Memory B cell (primary cell): ENCODE data around the gene CAMK2D.

Experiments used
- ATAC-seq: fragments of 150-1000 bp; cut with Tn5 transposase; 2 replicates; pipeline ENCODE4 v1.10.0; 2021; ENCODE audit warnings: low read depth, mild to moderate bottlenecking, moderate library complexity
- DNase-seq, 2 donors: peaks; one replicate each; pipeline ENCODE4 v3.0.0; 2022; ENCODE audit warnings: low spot score in 2 of 2
- H3K27ac Mint-ChIP-seq: one replicate; pipeline ENCODE4 v1.8.0; 2022; ENCODE audit warnings: mild to moderate bottlenecking, moderate library complexity, mixed read lengths
- H3K27me3 Mint-ChIP-seq: one replicate; pipeline ENCODE4 v1.8.0; 2022; ENCODE audit warnings: mixed read lengths
- H3K36me3 Mint-ChIP-seq: one replicate; pipeline ENCODE4 v1.8.0; 2022; ENCODE audit warnings: mild to moderate bottlenecking, mixed read lengths
- H3K4me1 Mint-ChIP-seq: one replicate; pipeline ENCODE4 v1.8.0; 2022; ENCODE audit warnings: mixed read lengths
- H3K4me3 Mint-ChIP-seq: one replicate; pipeline ENCODE4 v1.8.0; 2022; ENCODE audit warnings: mild to moderate bottlenecking, moderate library complexity, mixed read lengths
- H3K9me3 Mint-ChIP-seq: one replicate; pipeline ENCODE4 v1.8.0; 2022; ENCODE audit warnings: mixed read lengths

Gene CAMK2D

GRCh38 chr4:113675731-113676697, 85.5 kb downstream of the CAMK2D start:
- H3K27me3 Mint-ChIP-seq = no peaks in the 10 kb centered on the region
- no peak overlapping the region for H3K4me3 Mint-ChIP-seq
- H3K27ac Mint-ChIP-seq = no peak overlapping the region
- H3K4me1 Mint-ChIP-seq = peaks cover 20% of the 10 kb centered on the region
- H3K36me3 Mint-ChIP-seq = peaks cover 2% of the 10 kb centered on the region
- ATAC-seq (no peak), DNase-seq (no peak)
- H3K9me3 Mint-ChIP-seq = no peaks in the 10 kb centered on the region

DNA sequence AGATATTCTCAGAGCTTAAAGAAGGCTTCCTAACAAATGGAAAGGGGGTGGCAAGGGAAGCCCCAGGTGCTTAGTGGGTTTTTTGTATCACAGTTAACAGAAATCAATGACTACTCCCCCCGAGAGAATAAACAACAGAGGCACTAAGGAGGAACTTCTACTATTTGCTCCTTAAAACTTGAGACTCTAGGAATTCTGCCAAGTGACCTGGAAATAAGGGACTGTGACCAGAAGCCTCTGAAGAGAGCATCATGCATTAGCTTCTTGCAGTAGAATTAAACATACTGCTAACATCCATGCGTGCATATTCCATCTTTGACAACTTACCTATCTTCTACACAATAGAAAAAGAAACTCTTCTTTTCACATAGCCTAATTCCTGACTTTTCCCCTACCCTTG, 86.8 kb downstream of the CAMK2D start:
- ATAC-seq (no peak), DNase-seq (no peak)
- no peaks in the 10 kb centered on the region for H3K9me3 Mint-ChIP-seq
- H3K4me1 Mint-ChIP-seq = peaks cover 20% of the 10 kb centered on the region
- H3K27me3 Mint-ChIP-seq = no peaks in the 10 kb centered on the region
- no peaks in the 10 kb centered on the region for H3K36me3 Mint-ChIP-seq
- no peak overlapping the region for H3K27ac Mint-ChIP-seq
- H3K4me3 Mint-ChIP-seq = no peak overlapping the region

DNA sequence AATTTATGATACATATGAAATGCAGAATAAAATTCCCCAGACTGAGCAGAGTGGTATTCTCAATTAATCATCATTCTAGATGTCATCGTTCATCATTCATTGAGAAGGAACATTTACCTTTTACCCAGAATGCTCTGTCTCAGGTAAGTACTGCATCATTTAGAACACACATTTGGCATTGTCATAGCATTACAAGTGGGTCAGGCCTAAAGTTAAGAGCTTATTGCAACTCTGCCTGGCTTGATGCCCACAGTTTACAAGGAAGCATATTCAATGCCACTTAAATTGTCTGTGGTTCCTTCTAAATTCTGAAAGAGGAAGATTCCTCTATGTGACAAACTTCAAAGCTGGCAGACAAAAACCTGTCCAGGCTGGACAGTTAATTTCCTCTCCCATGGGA, 87.3 kb downstream of the CAMK2D start:
- DNase-seq (no peak), ATAC-seq (no peak)
- H3K36me3 Mint-ChIP-seq = peaks cover 4% of the 10 kb centered on the region
- peaks cover 24% of the 10 kb centered on the region for H3K4me1 Mint-ChIP-seq
- no peaks in the 10 kb centered on the region for H3K9me3 Mint-ChIP-seq
- H3K4me3 Mint-ChIP-seq = no peak overlapping the region
- no peaks in the 10 kb centered on the region for H3K27me3 Mint-ChIP-seq
- H3K27ac Mint-ChIP-seq = no peak overlapping the region

- DNase-seq = no peak
- peaks cover 6% of the 10 kb centered on the region for H3K36me3 Mint-ChIP-seq
- no peaks in the 10 kb centered on the region for H3K27me3 Mint-ChIP-seq
- no peak overlapping the region for H3K27ac Mint-ChIP-seq
- no peaks in the 10 kb centered on the region for H3K9me3 Mint-ChIP-seq
- ATAC-seq = peak; percentile 77
- no peak overlapping the region for H3K4me3 Mint-ChIP-seq
- H3K4me1 Mint-ChIP-seq = peaks cover 25% of the 10 kb centered on the region
Measured at GRCh38 chr4:113673450-113673849, 88.1 kb downstream of the CAMK2D start.

DNA sequence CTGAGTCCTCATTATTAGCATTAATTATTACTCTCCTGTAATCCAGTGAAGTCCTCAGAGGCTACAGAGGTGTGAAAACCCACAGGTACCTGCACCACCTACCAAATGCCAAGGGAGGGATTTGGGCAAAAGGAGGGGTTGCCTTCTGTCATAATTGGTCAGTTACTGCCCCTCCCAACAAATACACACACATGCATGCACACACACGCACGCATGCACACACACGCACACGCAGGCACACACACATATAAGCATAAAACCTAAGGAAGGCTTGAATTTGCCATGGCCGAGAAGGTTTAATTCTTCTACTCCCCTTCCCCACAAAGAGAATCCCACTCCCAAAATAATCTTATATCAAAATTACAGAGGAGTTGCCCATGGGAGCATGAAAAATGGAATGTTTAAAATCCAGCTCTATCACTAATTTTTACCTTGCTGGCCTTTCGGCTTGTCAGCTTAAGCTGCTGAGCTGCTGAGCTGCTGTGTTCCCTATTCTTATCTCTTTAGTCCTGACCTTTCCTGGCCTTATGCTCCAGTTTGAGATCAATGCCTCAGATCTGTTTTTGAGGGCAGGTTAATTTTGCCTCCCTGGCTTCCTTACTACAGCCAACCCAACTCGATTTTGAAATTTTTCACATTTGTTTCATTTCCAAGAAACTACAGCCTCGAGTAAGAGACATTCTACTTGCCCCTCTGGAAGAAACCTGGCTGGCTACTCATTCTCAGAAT, 95.0 kb downstream of the CAMK2D start:
- no peak overlapping the region for H3K27ac Mint-ChIP-seq
- peaks cover 7% of the 10 kb centered on the region for H3K36me3 Mint-ChIP-seq
- DNase-seq (no peak), ATAC-seq (no peak)
- H3K27me3 Mint-ChIP-seq = no peaks in the 10 kb centered on the region
- H3K4me3 Mint-ChIP-seq = no peak overlapping the region
- no peaks in the 10 kb centered on the region for H3K9me3 Mint-ChIP-seq
- peaks cover 5% of the 10 kb centered on the region for H3K4me1 Mint-ChIP-seq

DNA sequence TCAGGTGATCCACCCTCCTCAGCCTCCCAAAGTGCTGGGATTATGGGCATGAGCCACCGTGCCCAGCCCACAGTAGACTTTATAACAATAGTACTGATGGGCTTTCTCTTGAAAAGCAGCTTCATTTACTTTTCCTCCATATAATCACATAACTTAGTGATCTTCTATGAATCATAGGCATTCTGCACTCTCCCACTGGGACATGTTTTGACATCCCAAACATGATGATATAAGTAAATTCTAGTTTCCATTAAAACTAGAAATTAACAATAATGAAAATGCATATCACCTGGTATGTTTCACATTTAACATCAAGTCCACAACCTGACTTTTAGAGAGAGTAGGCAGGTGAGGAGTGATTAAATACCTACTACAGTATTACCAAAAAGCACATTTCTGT, 96.5 kb downstream of the CAMK2D start:
- DNase-seq (no peak), ATAC-seq (no peak)
- Mint-ChIP-seq H3K36me3 (peaks cover 7% of the 10 kb centered on the region), H3K4me1 (peaks cover 5% of the 10 kb centered on the region), H3K9me3 (no peaks in the 10 kb centered on the region), H3K27me3 (no peaks in the 10 kb centered on the region), H3K27ac (no peak overlapping the region), H3K4me3 (no peak overlapping the region)

- H3K4me3 Mint-ChIP-seq = no peak overlapping the region
- no peaks in the 10 kb centered on the region for H3K27me3 Mint-ChIP-seq
- no peak overlapping the region for H3K27ac Mint-ChIP-seq
- peaks cover 10% of the 10 kb centered on the region for H3K36me3 Mint-ChIP-seq
- no peak for ATAC-seq
- peaks cover 12% of the 10 kb centered on the region for H3K4me1 Mint-ChIP-seq
- DNase-seq = no peak
- H3K9me3 Mint-ChIP-seq = no peaks in the 10 kb centered on the region
Measured at GRCh38 chr4:113662581-113662980, 99.0 kb downstream of the CAMK2D start.

GRCh38 chr4:113659127-113659526, 102.4 kb downstream of the CAMK2D start:
- Mint-ChIP-seq H3K4me1 (peaks cover 24% of the 10 kb centered on the region), H3K4me3 (no peak overlapping the region), H3K36me3 (peaks cover 15% of the 10 kb centered on the region), H3K27ac (no peak overlapping the region), H3K27me3 (no peaks in the 10 kb centered on the region), H3K9me3 (no peaks in the 10 kb centered on the region)
- no peak for DNase-seq
- no peak for ATAC-seq

GRCh38 chr4:113657586-113658233, 103.8 kb downstream of the CAMK2D start:
- ATAC-seq = no peak
- Mint-ChIP-seq H3K36me3 (peaks cover 14% of the 10 kb centered on the region), H3K4me1 (peaks cover 24% of the 10 kb centered on the region), H3K27ac (no peak overlapping the region), H3K9me3 (no peaks in the 10 kb centered on the region), H3K4me3 (no peak overlapping the region), H3K27me3 (no peaks in the 10 kb centered on the region)
- no peak for DNase-seq

GRCh38 chr4:113653871-113654270, 107.7 kb downstream of the CAMK2D start:
- no peak overlapping the region for H3K4me3 Mint-ChIP-seq
- ATAC-seq (no peak), DNase-seq (no peak)
- H3K27me3 Mint-ChIP-seq = no peaks in the 10 kb centered on the region
- no peak overlapping the region for H3K27ac Mint-ChIP-seq
- peaks cover 21% of the 10 kb centered on the region for H3K4me1 Mint-ChIP-seq
- peaks cover 9% of the 10 kb centered on the region for H3K36me3 Mint-ChIP-seq
- no peaks in the 10 kb centered on the region for H3K9me3 Mint-ChIP-seq

DNA sequence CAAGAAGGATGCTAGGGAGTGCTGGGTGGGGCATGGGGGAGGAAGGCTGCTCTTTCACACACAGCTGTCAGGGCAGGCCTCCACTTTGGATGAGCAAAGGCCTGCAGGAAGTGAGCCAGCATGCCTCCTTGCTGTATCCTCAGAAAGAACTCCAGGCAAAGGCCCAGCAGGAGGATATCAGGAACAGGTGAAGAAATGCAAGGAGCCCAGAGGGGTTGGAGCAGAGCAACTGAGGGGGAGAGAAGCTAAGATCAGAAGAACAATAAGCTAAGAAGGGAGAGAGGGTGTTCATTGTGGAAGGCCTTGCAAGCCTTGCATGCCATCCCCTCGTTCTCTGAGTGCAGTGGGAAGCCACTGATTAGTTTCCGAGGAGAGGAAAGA, 115.1 kb downstream of the CAMK2D start:
- H3K36me3 Mint-ChIP-seq = peaks cover 2% of the 10 kb centered on the region
- no peak for ATAC-seq
- H3K4me3 Mint-ChIP-seq = no peak overlapping the region
- DNase-seq = no peak
- peaks cover 13% of the 10 kb centered on the region for H3K4me1 Mint-ChIP-seq
- no peaks in the 10 kb centered on the region for H3K9me3 Mint-ChIP-seq
- H3K27me3 Mint-ChIP-seq = no peaks in the 10 kb centered on the region
- no peak overlapping the region for H3K27ac Mint-ChIP-seq

- Mint-ChIP-seq H3K36me3 (peaks cover 2% of the 10 kb centered on the region), H3K27ac (peak overlapping the region; percentile 72), H3K4me1 (peaks cover 13% of the 10 kb centered on the region), H3K27me3 (no peaks in the 10 kb centered on the region), H3K4me3 (no peak overlapping the region), H3K9me3 (no peaks in the 10 kb centered on the region)
- DNase-seq (no peak), ATAC-seq (no peak)
Measured at GRCh38 chr4:113645771-113646441, 115.6 kb downstream of the CAMK2D start.

DNA sequence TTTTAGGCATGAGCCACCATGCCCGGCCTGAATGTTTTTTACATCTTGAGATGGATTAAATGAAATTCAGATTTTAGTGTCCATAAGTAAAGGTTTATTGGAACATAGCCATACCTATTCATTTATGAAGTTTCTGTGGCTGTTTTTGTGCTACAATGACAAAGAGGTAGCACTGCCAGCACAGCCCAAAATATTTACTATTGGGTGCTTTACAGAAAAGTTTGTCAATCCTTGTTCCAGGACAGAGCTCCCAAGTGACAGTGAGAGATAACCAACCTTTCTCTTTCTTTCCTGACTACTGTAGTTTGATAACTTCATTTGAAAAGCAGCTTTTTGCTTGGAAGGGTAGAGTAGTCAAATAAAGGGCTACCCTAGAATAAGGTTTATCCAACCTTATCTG, 116.2 kb downstream of the CAMK2D start:
- H3K4me3 Mint-ChIP-seq = no peak overlapping the region
- ATAC-seq (no peak), DNase-seq (no peak)
- H3K4me1 Mint-ChIP-seq = peaks cover 20% of the 10 kb centered on the region
- no peaks in the 10 kb centered on the region for H3K9me3 Mint-ChIP-seq
- H3K27ac Mint-ChIP-seq = peak overlapping the region; percentile 72
- no peaks in the 10 kb centered on the region for H3K27me3 Mint-ChIP-seq
- peaks cover 2% of the 10 kb centered on the region for H3K36me3 Mint-ChIP-seq

DNA sequence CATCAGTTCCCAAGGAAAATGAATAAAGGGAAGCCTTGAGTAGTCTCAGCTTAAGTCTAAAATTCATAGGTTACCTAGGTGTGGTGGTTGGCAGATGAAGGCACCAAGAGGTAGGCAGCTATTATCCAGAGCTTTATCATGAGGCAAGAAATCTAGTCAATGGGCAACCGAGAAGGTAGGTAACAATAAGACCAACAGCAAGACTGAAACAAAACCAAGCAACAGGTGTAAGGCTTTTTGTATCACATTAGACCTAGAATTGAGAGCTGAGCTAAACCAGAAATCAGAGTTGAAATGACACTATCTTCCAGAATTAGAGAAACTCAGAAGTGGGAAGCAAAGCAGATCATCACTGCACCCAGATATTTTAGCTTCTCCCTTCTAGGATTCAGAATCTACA, 117.1 kb downstream of the CAMK2D start:
- Mint-ChIP-seq H3K27me3 (no peaks in the 10 kb centered on the region), H3K9me3 (no peaks in the 10 kb centered on the region), H3K4me1 (peaks cover 29% of the 10 kb centered on the region), H3K4me3 (no peak overlapping the region), H3K27ac (peak overlapping the region; percentile 72), H3K36me3 (peaks cover 2% of the 10 kb centered on the region)
- ATAC-seq (no peak), DNase-seq (no peak)
